ENCODE results near the gene RSRC1. TPM values are rescaled to one million over a fixed set of nuclear protein-coding genes. Genes with fewer than 3 reads are reported as not detected.

Gene RSRC1
- total RNA-seq, 2 experiments from 2014 or later, result 76.3 to 78.1 TPM

DNA sequence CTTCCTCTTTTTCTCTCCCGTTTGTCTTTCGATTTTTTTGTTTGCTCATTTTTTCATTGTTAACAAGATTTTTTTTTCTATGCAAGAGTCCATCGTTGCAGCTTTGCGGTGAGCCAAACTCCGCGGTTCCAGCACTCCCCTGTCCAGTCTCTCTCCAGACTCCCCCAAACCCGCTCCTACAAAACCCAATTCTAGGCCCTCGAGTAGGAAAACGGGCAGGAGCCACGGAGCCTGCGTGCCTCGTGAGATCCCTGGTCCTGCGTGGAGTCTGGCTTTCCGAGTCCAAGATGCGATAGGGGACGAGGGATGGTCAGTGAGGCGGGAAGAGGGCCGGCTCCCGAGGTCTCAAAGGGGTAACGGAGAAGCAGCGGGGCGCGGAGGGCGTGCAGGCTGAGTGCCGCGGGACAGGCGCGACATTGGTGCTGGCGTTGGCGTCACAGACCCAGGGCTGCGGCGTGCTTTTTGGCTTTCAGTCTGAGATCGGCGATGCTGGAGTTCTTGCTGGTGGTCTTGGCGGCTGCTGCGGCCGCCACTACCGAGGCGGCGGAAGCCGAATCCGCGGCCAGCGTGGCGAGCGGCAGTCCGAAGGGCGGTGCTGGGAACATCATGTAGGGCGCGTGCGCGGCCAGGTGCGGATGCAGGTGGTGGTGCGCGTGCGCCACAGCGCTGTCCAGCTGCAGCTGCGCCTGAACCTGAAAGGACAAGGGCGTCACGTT, 12.1 kb upstream of the RSRC1 start:
- Histone ChIP-seq H3K9me2 (ENCODE audit: insufficient read depth, low read length) (no peaks in the 10 kb centered on the region), H3K36me3 (ENCODE audit: insufficient read depth, low read length) (no peaks in the 10 kb centered on the region), H2AFZ (ENCODE audit: low read length) (peak overlapping the region; percentile 92), H3K27ac (ENCODE audit: low read depth, low read length, poor library complexity, severe bottlenecking) (peak overlapping the region; percentile 2), H3K9me3 (ENCODE audit: low read length) (no peaks in the 10 kb centered on the region), H3K4me1 (ENCODE audit: insufficient read depth, low read length, poor library complexity, severe bottlenecking) (peaks cover 12% of the 10 kb centered on the region), H3K4me2 (ENCODE audit: low read length) (peak overlapping the region; percentile 99), H4K20me1 (ENCODE audit: insufficient read depth, low read length) (no peaks in the 10 kb centered on the region), H3K4me3 (ENCODE audit: low read depth, low read length, poor library complexity, severe bottlenecking) (peak overlapping the region; percentile 72), H3K79me2 (ENCODE audit: insufficient read depth, low read depth, low read length) (no peaks in the 10 kb centered on the region)
- ChIA-PET POLR2A (interaction anchor here (0.5 to 2.6 kb wide), 3 partner anchors 11 to 144 kb away, joined by 3 to 19 read pairs (median 4); partner anchors contain the start of gene RSRC1), CTCF (ENCODE audit: unreplicated experiment) (no interaction called here)
- intact Hi-C loops (cut with micrococcal nuclease; ENCODE audit: unreplicated experiment), result loop anchor here (5.0 to 10.0 kb wide), 2 partner anchors 335 to 707 kb away; partner anchors contain the start of gene MFSD1
- no peak for TF ChIP-seq EZH2phosphoT487 (IDR thresholded peaks at IDR 0.05; ENCODE audit: borderline replicate concordance, low read depth, low read length)
- TF ChIP-seq, protein P1, sequence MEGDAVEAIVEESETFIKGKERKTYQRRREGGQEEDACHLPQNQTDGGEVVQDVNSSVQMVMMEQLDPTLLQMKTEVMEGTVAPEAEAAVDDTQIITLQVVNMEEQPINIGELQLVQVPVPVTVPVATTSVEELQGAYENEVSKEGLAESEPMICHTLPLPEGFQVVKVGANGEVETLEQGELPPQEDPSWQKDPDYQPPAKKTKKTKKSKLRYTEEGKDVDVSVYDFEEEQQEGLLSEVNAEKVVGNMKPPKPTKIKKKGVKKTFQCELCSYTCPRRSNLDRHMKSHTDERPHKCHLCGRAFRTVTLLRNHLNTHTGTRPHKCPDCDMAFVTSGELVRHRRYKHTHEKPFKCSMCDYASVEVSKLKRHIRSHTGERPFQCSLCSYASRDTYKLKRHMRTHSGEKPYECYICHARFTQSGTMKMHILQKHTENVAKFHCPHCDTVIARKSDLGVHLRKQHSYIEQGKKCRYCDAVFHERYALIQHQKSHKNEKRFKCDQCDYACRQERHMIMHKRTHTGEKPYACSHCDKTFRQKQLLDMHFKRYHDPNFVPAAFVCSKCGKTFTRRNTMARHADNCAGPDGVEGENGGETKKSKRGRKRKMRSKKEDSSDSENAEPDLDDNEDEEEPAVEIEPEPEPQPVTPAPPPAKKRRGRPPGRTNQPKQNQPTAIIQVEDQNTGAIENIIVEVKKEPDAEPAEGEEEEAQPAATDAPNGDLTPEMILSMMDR (conservative IDR thresholded peaks at IDR 0.05; ENCODE audit: low read length), result no peak
- peak; percentile 84 for DNase-seq (ENCODE audit: low spot score)
- no TSS peak for BruUV-seq (replicated peaks)

DNA sequence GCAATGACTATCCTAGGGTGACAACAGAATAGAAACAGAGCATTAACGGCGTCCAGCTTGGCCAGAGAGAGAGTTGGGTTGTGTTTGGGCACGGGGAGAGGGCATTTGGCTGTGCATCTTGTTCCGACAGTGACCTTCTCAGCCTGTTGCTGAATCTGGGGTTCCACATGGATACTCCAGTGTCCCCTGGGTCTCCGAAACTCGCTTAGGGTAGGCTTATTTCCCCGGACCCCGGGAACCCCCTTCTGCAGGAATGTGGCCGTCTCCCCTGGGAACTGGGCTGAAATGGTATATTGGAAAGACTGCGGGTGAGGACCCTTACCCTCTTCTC, 11.6 kb upstream of the RSRC1 start:
- no peaks in the 10 kb centered on the region for H3K9me2 ChIP-seq (ENCODE audit: insufficient read depth, low read length)
- no peak for DNase-seq (ENCODE audit: low spot score)
- H3K27ac ChIP-seq (ENCODE audit: low read depth, low read length, poor library complexity, severe bottlenecking), result no peak overlapping the region
- no peak for TF ChIP-seq EZH2phosphoT487 (IDR thresholded peaks at IDR 0.05; ENCODE audit: borderline replicate concordance, low read depth, low read length)
- TF ChIP-seq, protein P1 (conservative IDR thresholded peaks at IDR 0.05; ENCODE audit: low read length), result no peak
- ChIA-PET POLR2A (interaction anchor here (2.6 kb wide), 1 partner anchor 10 kb away, joined by 19 read pairs; no protein-coding TSS in a partner anchor), CTCF (ENCODE audit: unreplicated experiment) (no interaction called here)
- no peaks in the 10 kb centered on the region for H3K36me3 ChIP-seq (ENCODE audit: insufficient read depth, low read length)
- H4K20me1 ChIP-seq (ENCODE audit: insufficient read depth, low read length), result no peaks in the 10 kb centered on the region
- peak overlapping the region; percentile 72 for H3K4me3 ChIP-seq (ENCODE audit: low read depth, low read length, poor library complexity, severe bottlenecking)
- intact Hi-C loops (cut with micrococcal nuclease; ENCODE audit: unreplicated experiment), result loop anchor here (5.0 to 10.0 kb wide), 2 partner anchors 334 to 707 kb away; partner anchors contain the start of gene MFSD1
- BruUV-seq (replicated peaks), result no TSS peak
- no peaks in the 10 kb centered on the region for H3K9me3 ChIP-seq (ENCODE audit: low read length)
- peak overlapping the region; percentile 99 for H3K4me2 ChIP-seq (ENCODE audit: low read length)
- peaks cover 12% of the 10 kb centered on the region for H3K4me1 ChIP-seq (ENCODE audit: insufficient read depth, low read length, poor library complexity, severe bottlenecking)
- H3K79me2 ChIP-seq (ENCODE audit: insufficient read depth, low read depth, low read length), result no peaks in the 10 kb centered on the region
- peak overlapping the region; percentile 92; the same call in 1 of the 2 replicates for H2AFZ ChIP-seq (ENCODE audit: low read length)
